ENCODE results near the gene SMG6. TPM values are rescaled to one million over a fixed set of nuclear protein-coding genes. Genes with fewer than 3 reads are reported as not detected.

The SMG6 gene
- total and polyA plus RNA-seq, 2 donors (not counting 3 experiments of a cell fraction or from before 2014, with no cell fraction given) = 40.1 to 42.2 TPM

GRCh38 chr17:2034806-2035540 is 268.6 kb downstream of the SMG6 start:
- peaks cover 4% of the 10 kb centered on the region for H3K4me1 ChIP-seq (ENCODE audit: control insufficient read depth, extremely low read depth, insufficient read depth, low read length)
- H4K20me1 ChIP-seq (replicated peaks; ENCODE audit: control insufficient read depth, extremely low read depth, insufficient read depth, low read length) = no peaks in the 10 kb centered on the region
- BruUV-seq (replicated peaks) = no TSS peak
- no peak overlapping the region for H3K4me3 ChIP-seq (replicated peaks in 1 of 3; ENCODE audit: insufficient read depth in 1 of 3, low read depth in 1 of 3, low read length in 3 of 3)
- ChIA-PET POLR2A (no interaction called here), CTCF (interaction anchor here (1.5 kb wide), 1 partner anchor 126 kb away, joined by 4 read pairs; no protein-coding TSS in a partner anchor)
- H2AFZ ChIP-seq (ENCODE audit: low read depth, low read length) = no peak overlapping the region
- no peak for TF ChIP-seq CTCF (IDR thresholded peaks at IDR 0.05; ENCODE audit: extremely low read depth in 1 of 2, insufficient read depth in 1 of 2, low read depth in 1 of 2, low read length in 2 of 2)
- dilution Hi-C loops (cut with MboI; ENCODE audit: extremely low pct_ligation_motif_present, low sequenced_read_pairs) = no loop called here
- FAIRE-seq = no peak
- no peak overlapping the region for H3K9ac ChIP-seq (replicated peaks; ENCODE audit: extremely low read depth, insufficient read depth, low read length)
- H3K36me3 ChIP-seq (ENCODE audit: control insufficient read depth in 2 of 2, extremely low read depth in 1 of 2, insufficient read depth in 2 of 2, low read length in 2 of 2) = peaks cover 3 to 24% of the 10 kb centered on the region in 2 experiments
- DNase-seq (ENCODE audit: low read depth, low spot score) = no peak
- peaks cover 4% of the 10 kb centered on the region for H3K79me2 ChIP-seq (ENCODE audit: control insufficient read depth, insufficient read depth, low read length)
- no peak overlapping the region for H3K4me2 ChIP-seq (ENCODE audit: insufficient read depth, low read length)
- no peaks in the 10 kb centered on the region for H3K27me3 ChIP-seq (ENCODE audit: control insufficient read depth in 2 of 2, insufficient read depth in 2 of 2, low read length in 2 of 2)
- no peaks in the 10 kb centered on the region for H3K9me3 ChIP-seq (replicated peaks; ENCODE audit: control insufficient read depth, insufficient read depth, low read length)
- no peak overlapping the region for H3K27ac ChIP-seq (ENCODE audit: insufficient read depth, low read depth, low read length)
- intact Hi-C loops (cut with micrococcal nuclease) = loop anchor here (5.0 kb wide), 1 partner anchor 318 kb away; no protein-coding TSS in a partner anchor
- no peaks in the 10 kb centered on the region for H3K9me1 ChIP-seq (replicated peaks; ENCODE audit: control insufficient read depth, extremely low read depth, insufficient read depth, low read length)

- Histone ChIP-seq H3K9ac (replicated peaks; ENCODE audit: extremely low read depth, insufficient read depth, low read length) (no peak overlapping the region), H3K4me1 (ENCODE audit: control insufficient read depth, extremely low read depth, insufficient read depth, low read length) (peaks cover 4% of the 10 kb centered on the region), H3K9me1 (replicated peaks; ENCODE audit: control insufficient read depth, extremely low read depth, insufficient read depth, low read length) (no peaks in the 10 kb centered on the region), H3K27ac (ENCODE audit: insufficient read depth, low read depth, low read length) (no peak overlapping the region), H3K4me3 (replicated peaks in 1 of 3; ENCODE audit: insufficient read depth in 1 of 3, low read depth in 1 of 3, low read length in 3 of 3) (no peak overlapping the region), H3K27me3 (ENCODE audit: control insufficient read depth in 2 of 2, insufficient read depth in 2 of 2, low read length in 2 of 2) (no peaks in the 10 kb centered on the region), H3K79me2 (ENCODE audit: control insufficient read depth, insufficient read depth, low read length) (peaks cover 4% of the 10 kb centered on the region), H4K20me1 (replicated peaks; ENCODE audit: control insufficient read depth, extremely low read depth, insufficient read depth, low read length) (no peaks in the 10 kb centered on the region), H2AFZ (ENCODE audit: low read depth, low read length) (no peak overlapping the region), H3K4me2 (ENCODE audit: insufficient read depth, low read length) (no peak overlapping the region), H3K36me3 (ENCODE audit: control insufficient read depth in 2 of 2, extremely low read depth in 1 of 2, insufficient read depth in 2 of 2, low read length in 2 of 2) (peaks cover 3 to 24% of the 10 kb centered on the region in 2 experiments), H3K9me3 (replicated peaks; ENCODE audit: control insufficient read depth, insufficient read depth, low read length) (no peaks in the 10 kb centered on the region)
- dilution Hi-C loops (cut with MboI; ENCODE audit: extremely low pct_ligation_motif_present, low sequenced_read_pairs) = no loop called here
- ChIA-PET CTCF (interaction anchor here (1.5 kb wide), 1 partner anchor 125 kb away, joined by 4 read pairs; no protein-coding TSS in a partner anchor), POLR2A (no interaction called here)
- BruUV-seq (replicated peaks) = no TSS peak
- intact Hi-C loops (cut with micrococcal nuclease) = loop anchor here (5.0 kb wide), 1 partner anchor 317 kb away; no protein-coding TSS in a partner anchor
- TF ChIP-seq POLR2A (IDR thresholded peaks at IDR 0.05; ENCODE audit: low read depth, low read length) = no peak
- TF ChIP-seq MAX (IDR thresholded peaks at IDR 0.05; ENCODE audit: insufficient read depth, insufficient read length) = no peak
- TF ChIP-seq GATA2 (IDR thresholded peaks at IDR 0.05; ENCODE audit: insufficient read depth, insufficient read length, low read depth, low read length) = no peak
- no peak for TF ChIP-seq CTCF (IDR thresholded peaks at IDR 0.05; ENCODE audit: extremely low read depth in 1 of 2, insufficient read depth in 1 of 2, low read depth in 1 of 2, low read length in 2 of 2)
- TF ChIP-seq MYC (IDR thresholded peaks at IDR 0.05; ENCODE audit: low read depth, low read length) = no peak
- no peak for TF ChIP-seq POLR2AphosphoS5 (IDR thresholded peaks at IDR 0.05; ENCODE audit: insufficient read depth, low read depth, low read length)
- TF ChIP-seq FOS (IDR thresholded peaks at IDR 0.05; ENCODE audit: borderline replicate concordance, insufficient read depth, low read length) = no peak
- no peak for TF ChIP-seq EZH2 (IDR thresholded peaks at IDR 0.05; ENCODE audit: borderline replicate concordance, low read depth, low read length, severe bottlenecking)
- TF ChIP-seq JUN (IDR thresholded peaks at IDR 0.05; ENCODE audit: borderline replicate concordance, insufficient read depth, insufficient read length, low read depth) = no peak
- FAIRE-seq = no peak
- DNase-seq (ENCODE audit: low read depth, low spot score) = no peak
These were observed 269.4 kb downstream of the SMG6 start for GRCh38 chr17:2034157-2034556.
